Skeletal muscle satellite cell (primary cell): ENCODE results near the gene FGD5.

ENCODE experiments used
- H3K27me3 ChIP-seq: 2 replicates; pipeline ENCODE4 v1.7.0; 2013; ENCODE audit warnings: low read length; ENCODE audit not compliant: control insufficient read depth, insufficient read depth
- H3K36me3 ChIP-seq: 2 replicates; pipeline ENCODE4 v1.7.0; 2013; ENCODE audit warnings: mild to moderate bottlenecking, control low read depth, low read length; ENCODE audit not compliant: insufficient read depth
- H3K4me1 ChIP-seq: 2 replicates; pipeline ENCODE4 v1.7.0; 2013; ENCODE audit warnings: low read length; ENCODE audit not compliant: control insufficient read depth, insufficient read depth
- H3K4me2 ChIP-seq: 2 replicates; pipeline ENCODE4 v1.7.0; 2013; ENCODE audit warnings: mild to moderate bottlenecking, low read length
- H3K4me3 ChIP-seq: 2 replicates; pipeline ENCODE4 v1.7.0; 2013; ENCODE audit warnings: low read length
- H3K9ac ChIP-seq: 2 replicates; pipeline ENCODE4 v1.7.0; 2013; ENCODE audit warnings: mild to moderate bottlenecking, low read depth, low read length, moderate library complexity
- H3K9me3 ChIP-seq: replicated peaks from 2 replicates; pipeline ENCODE4 v1.7.0; 2013; ENCODE audit warnings: mild to moderate bottlenecking, control low read depth, low read length

The FGD5 gene

DNA sequence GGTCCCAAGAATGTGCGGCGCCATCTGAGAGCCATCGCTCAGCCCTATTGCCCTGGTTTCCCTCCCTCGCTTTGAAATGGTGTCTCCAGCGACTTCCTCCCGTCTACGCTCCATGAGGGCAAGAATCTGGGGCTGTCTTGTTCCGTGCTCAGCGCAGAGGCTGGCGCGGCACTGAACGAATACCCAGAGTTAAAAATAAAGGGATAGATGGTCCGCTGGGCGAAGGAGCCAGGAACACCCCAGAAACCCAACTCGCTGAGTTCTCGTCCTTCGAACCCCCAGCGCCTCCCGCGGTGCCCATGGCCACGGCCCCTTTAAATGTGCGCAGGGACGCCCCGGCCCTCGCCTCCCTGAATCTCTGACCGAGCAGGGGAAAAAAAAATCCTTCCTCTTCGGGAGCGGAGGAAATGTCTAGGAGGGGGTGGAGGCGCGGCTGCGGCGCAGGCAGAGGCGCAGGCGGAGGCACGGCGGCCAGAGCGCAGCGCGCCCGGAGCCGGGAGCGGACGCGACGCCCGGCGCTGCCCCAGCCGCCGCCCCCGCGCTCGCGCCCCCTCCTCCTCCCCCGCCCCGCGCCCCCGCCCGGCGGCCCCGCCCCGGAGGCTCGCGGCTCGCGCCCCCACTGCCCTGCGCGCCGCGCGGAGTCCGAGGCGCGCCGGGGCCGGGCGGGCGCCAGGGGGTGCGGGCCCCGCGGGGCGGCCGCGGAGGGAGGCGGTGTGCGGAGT is 8.5 kb upstream of the FGD5 start:
- peaks cover 72% of the 10 kb centered on the region for H3K27me3 ChIP-seq
- no peak overlapping the region for H3K4me3 ChIP-seq
- H3K4me1 ChIP-seq, result no peaks in the 10 kb centered on the region

DNA sequence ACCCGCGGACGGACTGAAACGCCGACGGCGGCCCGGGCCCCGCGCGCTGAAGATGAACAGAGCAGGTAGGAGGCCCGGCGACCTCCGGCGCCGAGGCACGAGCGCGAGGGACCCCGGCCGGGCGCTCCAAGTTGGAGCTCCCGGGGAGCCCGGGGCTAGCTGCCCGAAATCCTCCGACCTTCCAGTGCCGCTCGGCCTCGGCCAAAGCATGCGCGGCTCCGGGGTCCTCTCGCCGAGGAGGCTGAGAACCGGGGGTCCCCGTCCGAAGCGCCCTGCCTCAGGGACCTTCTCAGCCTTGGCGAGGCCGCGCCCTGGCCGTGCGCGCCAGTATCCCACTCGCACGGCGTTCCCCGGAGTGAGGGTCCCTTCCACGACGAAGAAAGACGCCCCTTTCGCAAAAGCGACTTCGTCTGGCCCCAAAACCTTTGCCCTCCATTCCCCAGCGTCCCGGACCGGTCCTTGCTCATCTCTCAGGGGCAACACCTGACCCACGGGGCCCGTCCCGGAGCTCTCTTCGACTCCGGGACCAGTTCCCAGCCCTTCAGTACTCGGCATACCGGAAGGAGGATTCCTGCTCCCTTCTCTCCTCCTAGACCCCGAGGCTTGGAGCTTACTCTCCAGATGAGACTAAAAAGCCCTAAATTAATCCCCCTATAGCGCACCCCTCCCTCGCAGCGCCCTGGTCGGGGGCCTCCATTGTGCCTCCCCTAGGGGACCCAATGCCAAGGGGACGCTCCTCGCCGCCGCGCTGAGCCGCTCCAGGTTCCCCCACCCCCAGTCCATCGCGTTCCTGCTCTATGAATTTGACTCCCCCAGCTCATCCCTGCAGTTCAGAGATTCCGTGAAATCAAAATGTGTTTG is 7.7 kb upstream of the FGD5 start:
- H3K4me2 ChIP-seq, result peak overlapping the region; percentile 15
- no peak overlapping the region for H3K4me3 ChIP-seq
- no peaks in the 10 kb centered on the region for H3K36me3 ChIP-seq
- no peak overlapping the region for H3K9ac ChIP-seq
- no peaks in the 10 kb centered on the region for H3K4me1 ChIP-seq
- peaks cover 70% of the 10 kb centered on the region for H3K27me3 ChIP-seq
- H3K9me3 ChIP-seq, result no peaks in the 10 kb centered on the region

More for the DNA sequence above, 8.5 kb upstream of the FGD5 start:
- Histone ChIP-seq H3K4me2 (peak overlapping the region; percentile 52), H3K9me3 (no peaks in the 10 kb centered on the region), H3K9ac (no peak overlapping the region), H3K36me3 (no peaks in the 10 kb centered on the region)

DNA sequence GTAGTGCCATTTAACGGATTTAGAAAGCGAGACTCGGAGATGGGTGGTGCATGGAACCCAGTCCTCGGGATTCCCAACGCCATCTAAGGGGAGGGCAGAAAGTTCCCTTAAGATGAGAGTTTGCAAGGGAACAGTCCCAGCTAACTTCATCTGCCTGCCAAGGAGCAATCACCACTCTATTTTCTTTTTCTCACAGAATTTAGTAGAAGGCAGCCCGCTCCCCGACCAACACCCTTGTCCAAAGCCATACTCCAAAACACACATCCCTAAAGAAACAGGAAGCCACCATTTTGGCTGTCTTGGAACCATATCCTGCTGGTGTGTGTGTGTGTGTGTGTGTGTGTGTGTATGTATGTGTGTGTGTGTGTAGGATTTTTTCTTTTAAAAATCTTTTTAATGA is 7.1 kb upstream of the FGD5 start:
- Histone ChIP-seq H3K4me3 (no peak overlapping the region), H3K36me3 (no peaks in the 10 kb centered on the region)

DNA sequence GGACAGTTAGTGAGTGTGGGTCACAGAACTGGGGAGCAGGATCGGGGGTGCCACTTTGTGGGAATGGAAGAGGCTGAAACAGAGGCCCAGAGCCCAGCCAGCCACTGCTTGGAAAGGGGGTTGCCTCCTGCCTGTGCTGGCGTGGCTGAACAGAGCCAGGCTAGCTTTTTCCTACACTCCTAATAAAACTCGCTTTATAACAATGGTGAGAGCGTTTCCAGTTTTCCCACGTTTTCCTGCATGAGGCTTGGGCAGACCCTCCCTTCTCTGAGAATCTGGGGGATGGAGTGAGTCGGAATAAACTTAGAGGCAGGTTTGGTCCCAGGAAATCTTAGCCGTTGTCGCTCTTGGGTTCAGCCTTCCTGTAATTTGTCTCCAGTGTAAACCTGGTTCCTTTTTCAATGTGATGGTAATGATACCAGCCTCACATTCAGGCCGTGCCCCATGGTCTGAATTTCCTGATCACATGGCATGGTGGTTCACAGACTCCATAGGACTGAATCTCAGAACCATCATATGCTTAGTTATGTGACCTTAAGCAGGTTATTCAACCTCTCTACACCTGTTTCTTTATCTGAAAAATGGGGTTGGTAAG is 6.5 kb upstream of the FGD5 start:
- Histone ChIP-seq H3K9ac (no peak overlapping the region), H3K9me3 (no peaks in the 10 kb centered on the region), H3K4me3 (no peak overlapping the region), H3K4me2 (no peak overlapping the region), H3K36me3 (no peaks in the 10 kb centered on the region), H3K4me1 (no peaks in the 10 kb centered on the region), H3K27me3 (peaks cover 68% of the 10 kb centered on the region)

More for the DNA sequence above, 7.1 kb upstream of the FGD5 start:
- peaks cover 68% of the 10 kb centered on the region for H3K27me3 ChIP-seq
- no peaks in the 10 kb centered on the region for H3K9me3 ChIP-seq
- no peak overlapping the region for H3K4me2 ChIP-seq
- H3K4me1 ChIP-seq, result no peaks in the 10 kb centered on the region
- no peak overlapping the region for H3K9ac ChIP-seq

DNA sequence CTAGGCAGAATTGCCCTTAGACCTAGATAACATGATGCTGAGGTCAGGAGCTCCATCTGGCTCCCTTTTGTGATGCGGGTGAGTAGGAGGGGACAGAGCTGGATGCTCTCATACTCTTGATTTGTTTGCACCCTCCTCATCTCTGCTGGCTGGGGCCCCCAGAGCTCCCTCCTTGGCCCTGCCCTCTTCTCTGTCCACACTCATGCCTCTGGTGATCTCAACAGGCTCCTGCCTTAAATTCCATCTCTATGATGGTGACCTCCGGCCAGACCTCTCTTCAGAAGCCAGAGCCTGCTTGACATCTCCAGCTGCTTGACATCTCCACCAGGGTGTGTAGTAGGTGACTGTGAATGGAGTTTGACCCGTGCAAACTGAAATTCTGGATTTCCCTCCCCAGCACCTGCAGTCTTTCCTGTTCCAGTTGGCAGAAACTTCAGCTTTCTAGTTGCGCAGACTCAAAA is 4.3 kb upstream of the FGD5 start:
- no peak overlapping the region for H3K9ac ChIP-seq
- no peak overlapping the region for H3K4me3 ChIP-seq
- H3K36me3 ChIP-seq, result no peaks in the 10 kb centered on the region
- no peak overlapping the region for H3K4me2 ChIP-seq
- H3K4me1 ChIP-seq, result no peaks in the 10 kb centered on the region
- H3K9me3 ChIP-seq, result no peaks in the 10 kb centered on the region
- H3K27me3 ChIP-seq, result peaks cover 59% of the 10 kb centered on the region

DNA sequence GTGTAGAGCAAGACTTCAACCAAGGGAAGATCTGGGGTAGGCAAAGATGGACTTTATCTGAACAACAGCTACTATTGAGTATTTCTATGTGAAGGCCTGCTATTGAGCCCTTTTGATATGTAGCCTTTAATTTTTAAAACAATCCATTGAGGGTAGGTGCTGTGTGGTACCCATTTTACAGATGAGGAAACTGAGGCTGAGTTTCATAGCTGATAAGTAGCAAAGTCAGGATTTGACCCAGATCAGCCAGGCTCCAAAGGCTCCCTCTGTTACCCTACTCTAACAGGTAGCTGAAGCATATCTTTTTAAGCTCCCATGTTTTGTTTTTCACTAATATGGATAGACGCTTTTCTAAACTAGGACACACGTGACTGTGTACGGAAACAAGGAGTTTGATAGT is 2.4 kb upstream of the FGD5 start:
- Histone ChIP-seq H3K27me3 (peaks cover 43% of the 10 kb centered on the region), H3K4me1 (no peaks in the 10 kb centered on the region), H3K36me3 (no peaks in the 10 kb centered on the region), H3K9ac (no peak overlapping the region), H3K4me3 (no peak overlapping the region), H3K4me2 (no peak overlapping the region), H3K9me3 (no peaks in the 10 kb centered on the region)

DNA sequence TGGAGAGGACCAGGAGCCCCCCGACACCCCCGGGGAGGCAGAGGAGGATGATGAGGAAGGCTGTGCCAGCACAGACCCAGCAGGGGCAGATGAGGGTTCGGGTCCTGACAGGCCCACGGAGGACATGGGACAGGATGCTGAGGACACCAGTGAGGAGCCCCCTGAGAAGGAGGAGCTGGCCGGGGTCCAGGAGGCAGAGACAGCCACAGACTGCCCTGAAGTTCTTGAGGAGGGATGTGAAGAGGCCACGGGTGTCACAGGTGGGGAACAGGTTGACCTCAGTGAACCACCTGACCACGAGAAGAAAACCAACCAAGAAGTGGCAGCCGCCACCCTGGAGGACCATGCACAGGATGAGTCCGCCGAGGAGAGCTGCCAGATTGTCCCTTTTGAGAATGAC is 909 bp downstream of the FGD5 start:
- Histone ChIP-seq H3K9me3 (no peaks in the 10 kb centered on the region), H3K9ac (no peak overlapping the region), H3K27me3 (peaks cover 15% of the 10 kb centered on the region), H3K4me2 (no peak overlapping the region), H3K4me3 (no peak overlapping the region), H3K4me1 (no peaks in the 10 kb centered on the region), H3K36me3 (no peaks in the 10 kb centered on the region)

DNA sequence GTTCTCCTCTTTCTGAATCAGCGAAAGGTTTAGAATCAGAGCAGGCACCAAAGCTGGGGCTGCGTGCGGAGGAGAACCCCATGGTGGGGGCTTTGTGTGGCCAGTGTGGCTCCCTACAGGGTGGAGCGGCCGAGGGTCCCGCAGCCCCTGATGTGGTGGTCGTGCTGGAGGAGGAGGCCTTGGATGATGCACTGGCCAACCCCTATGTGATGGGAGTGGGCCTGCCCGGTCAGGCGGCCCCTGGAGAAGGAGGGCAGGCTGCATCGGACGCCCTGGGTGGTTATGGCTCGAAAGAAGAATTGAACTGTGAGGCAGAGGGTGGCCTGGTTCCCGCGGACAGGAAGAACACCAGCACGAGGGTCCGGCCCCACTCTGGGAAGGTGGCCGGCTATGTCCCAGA is 1.4 kb downstream of the FGD5 start:
- Histone ChIP-seq H3K27me3 (peaks cover 11% of the 10 kb centered on the region), H3K9ac (no peak overlapping the region), H3K4me2 (no peak overlapping the region), H3K9me3 (no peaks in the 10 kb centered on the region), H3K4me3 (no peak overlapping the region), H3K36me3 (no peaks in the 10 kb centered on the region), H3K4me1 (no peaks in the 10 kb centered on the region)

DNA sequence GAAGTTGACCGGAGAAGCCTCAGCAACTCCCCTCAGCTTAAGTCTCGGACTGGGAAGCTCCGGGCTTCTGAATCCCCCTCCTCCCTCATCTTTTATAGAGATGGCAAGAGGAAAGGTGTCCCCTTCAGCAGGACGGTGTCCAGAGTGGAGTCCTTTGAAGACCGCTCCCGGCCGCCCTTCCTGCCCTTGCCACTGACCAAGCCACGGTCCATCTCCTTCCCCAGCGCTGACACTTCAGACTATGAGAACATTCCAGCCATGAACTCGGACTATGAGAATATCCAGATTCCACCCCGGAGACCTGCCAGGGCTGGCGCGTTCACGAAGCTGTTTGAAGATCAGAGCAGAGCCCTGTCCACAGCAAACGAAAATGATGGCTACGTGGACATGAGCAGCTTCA is 2.4 kb downstream of the FGD5 start:
- H3K9me3 ChIP-seq, result no peaks in the 10 kb centered on the region
- no peak overlapping the region for H3K9ac ChIP-seq
- H3K4me3 ChIP-seq, result no peak overlapping the region
- peaks cover 13% of the 10 kb centered on the region for H3K27me3 ChIP-seq
- no peaks in the 10 kb centered on the region for H3K36me3 ChIP-seq
- H3K4me1 ChIP-seq, result no peaks in the 10 kb centered on the region
- H3K4me2 ChIP-seq, result no peak overlapping the region

DNA sequence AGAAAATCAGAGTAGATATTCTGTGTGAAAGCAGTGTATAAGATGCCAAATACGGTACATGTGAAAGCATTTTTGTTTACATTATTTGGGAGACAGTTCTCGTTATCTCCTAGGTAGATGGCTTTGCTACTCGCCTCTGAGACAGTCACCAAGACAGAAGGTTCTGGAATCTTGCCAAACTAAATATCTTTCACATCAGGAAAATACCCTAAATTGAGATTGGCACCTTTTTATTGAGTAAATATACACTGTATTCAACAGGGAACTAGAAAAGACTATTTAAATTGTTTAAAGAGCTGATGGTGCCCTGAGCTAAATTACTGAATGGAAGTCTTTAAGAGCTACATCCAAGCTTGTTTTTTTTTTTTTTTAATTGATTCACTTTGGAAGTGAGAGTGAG is 3.4 kb downstream of the FGD5 start:
- H3K36me3 ChIP-seq, result no peaks in the 10 kb centered on the region
- H3K27me3 ChIP-seq, result peaks cover 11% of the 10 kb centered on the region
- H3K4me1 ChIP-seq, result no peaks in the 10 kb centered on the region

DNA sequence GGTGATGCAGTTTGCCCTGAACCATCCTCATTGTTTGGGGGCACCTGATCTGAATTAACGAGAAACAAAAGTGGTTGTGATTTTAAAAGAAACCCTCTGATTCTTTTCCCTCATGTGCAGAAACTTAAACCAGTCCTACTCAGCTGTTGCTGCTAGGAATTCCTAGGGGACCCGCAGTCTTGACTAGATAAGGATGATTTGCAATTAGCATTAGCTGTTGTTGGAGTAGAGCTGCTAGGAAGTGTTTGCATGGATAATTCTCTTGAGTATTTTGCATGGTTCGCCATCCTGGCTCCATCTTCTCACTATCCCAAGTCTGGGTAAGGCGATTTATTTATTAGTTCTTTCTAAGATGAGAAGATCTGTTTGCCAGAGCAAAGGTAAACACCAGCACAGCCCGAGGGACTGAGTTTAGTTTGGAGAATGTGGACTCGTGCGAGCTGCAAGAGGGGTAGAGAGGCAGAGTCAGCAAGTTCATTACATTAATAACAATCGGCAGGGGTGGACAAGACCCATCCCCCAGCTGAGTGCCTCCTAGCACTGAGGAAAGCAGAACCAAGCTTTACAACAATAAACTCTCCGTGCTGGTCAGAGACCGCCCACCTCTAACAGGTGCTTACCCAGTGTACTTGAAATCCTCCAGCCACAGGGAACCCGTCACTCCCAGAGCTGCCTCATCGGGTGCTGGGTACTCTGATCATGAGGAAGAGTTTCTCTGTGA is 4.1 kb downstream of the FGD5 start:
- H3K4me2 ChIP-seq, result no peak overlapping the region
- no peaks in the 10 kb centered on the region for H3K9me3 ChIP-seq
- H3K9ac ChIP-seq, result no peak overlapping the region
- H3K4me1 ChIP-seq, result no peaks in the 10 kb centered on the region
- no peak overlapping the region for H3K4me3 ChIP-seq
- H3K36me3 ChIP-seq, result no peaks in the 10 kb centered on the region
- peaks cover 10% of the 10 kb centered on the region for H3K27me3 ChIP-seq

More for the DNA sequence above, 3.4 kb downstream of the FGD5 start:
- Histone ChIP-seq H3K4me3 (no peak overlapping the region), H3K9ac (no peak overlapping the region), H3K9me3 (no peaks in the 10 kb centered on the region), H3K4me2 (no peak overlapping the region)
